GM18867 (cell line): ENCODE data around the gene CTSW.

ENCODE experiments used
- ATAC-seq: cut with Tn5 transposase; IDR thresholded peaks from one replicate; pipeline ENCODE4 v1.9.1; 2021; ENCODE audit warnings: mild to moderate bottlenecking, moderate library complexity; ENCODE audit not compliant: unreplicated experiment

Gene CTSW

DNA sequence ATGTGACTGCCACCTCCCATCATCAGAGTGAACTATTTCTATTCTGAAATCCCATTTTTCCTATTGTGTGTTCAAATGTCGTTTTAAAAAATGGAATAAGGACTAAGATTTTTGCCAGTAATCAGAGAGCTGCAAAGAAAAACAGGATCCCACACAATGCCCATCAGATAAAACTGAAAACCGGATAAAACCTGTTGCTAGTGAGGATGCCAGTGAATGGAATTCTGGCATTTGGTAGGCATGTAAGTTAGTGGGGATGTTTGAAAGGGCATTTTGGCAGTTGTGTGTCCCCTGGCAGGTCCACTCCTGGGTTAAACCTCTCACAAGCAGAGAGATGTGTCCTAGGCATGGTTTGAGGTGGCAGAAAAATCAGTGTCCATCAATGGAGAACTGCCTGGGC is 45.8 kb downstream of the CTSW start:
- ATAC-seq, result no peak

- ATAC-seq, result peak; percentile 80
Measured at GRCh38 chr11:65927904-65928397, 48.3 kb downstream of the CTSW start.

DNA sequence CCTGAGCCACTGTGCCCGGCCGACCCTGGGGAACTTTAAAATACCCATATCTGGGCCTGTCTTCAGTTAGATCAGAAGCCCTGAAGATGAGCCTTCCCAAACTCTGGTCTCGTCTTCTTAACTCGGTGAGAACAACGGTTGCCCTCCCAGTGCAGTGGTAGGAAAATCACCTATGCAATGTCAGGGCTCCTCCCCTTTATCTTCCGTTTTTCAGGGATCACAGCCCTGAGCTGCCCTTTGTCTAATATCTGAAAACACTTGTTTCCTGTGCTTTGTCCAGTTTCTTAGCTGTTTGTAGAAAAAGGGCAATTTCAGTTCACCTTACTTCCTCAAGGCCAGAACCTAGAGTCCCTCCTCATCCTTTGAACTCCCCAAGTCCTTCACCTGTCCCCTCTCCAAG is 49.0 kb downstream of the CTSW start:
- ATAC-seq, result no peak

DNA sequence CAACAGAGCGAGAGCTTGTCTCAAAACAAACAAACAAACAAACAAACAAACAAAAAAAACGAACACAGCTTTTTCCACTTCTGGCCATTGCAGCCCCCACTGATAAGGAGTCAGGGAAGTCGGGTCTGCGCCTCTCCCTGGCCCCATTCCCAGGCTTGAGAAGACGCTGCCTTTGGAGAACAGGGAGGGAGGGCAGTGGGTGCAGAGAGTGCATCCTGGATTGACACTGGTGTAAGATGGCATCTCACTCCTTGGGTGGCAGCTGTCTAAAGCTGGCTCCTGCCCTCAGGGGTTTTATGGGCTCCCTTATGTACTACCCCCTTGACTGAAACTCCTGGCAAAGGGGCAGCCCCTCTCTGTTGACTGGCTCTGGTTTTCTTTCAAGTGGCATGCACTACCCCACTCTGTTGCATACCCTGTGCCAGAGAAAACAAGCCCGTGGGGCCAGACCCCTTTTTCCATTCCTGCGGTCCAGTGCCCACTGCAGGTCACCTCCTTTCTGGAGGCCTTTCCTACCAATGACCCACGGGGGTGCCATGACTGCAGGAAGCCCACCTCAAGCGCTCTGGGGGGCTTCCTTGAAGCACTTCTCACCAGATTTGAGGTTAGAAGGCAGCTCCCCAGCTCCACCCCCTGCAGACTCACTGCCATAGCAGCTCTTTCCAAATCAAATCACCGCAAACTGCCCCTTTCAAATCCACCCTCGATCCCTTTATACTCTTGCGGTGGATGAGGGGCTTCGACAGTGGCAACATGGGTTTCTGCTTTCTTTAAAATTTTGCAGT is 52.3 kb downstream of the CTSW start:
- no peak for ATAC-seq

DNA sequence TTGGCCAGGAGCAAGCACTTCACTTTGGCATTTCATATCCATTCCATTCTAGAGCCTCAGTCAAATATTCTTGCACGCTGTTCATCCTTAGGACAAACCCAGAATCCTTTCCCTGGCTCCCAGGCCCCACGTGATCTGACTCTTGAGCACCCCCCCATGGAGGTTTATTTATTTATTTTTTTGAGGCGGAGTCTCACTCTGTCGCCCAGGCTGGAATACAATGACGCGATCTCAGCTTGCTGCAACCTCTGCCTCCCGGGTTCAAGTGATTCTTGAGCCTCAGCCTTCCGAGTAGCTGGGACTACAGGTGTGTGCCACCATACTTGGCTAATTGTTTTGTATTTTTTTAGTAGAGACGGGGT is 52.9 kb downstream of the CTSW start:
- no peak for ATAC-seq
